Measurements from ENCODE around the gene DGCR2.
"Not testable (repeated sequence)": the region's sequence is repeated elsewhere in the genome, so short reads cannot be mapped to it uniquely, and the experiment has no call there.

DGCR2 gene

DNA sequence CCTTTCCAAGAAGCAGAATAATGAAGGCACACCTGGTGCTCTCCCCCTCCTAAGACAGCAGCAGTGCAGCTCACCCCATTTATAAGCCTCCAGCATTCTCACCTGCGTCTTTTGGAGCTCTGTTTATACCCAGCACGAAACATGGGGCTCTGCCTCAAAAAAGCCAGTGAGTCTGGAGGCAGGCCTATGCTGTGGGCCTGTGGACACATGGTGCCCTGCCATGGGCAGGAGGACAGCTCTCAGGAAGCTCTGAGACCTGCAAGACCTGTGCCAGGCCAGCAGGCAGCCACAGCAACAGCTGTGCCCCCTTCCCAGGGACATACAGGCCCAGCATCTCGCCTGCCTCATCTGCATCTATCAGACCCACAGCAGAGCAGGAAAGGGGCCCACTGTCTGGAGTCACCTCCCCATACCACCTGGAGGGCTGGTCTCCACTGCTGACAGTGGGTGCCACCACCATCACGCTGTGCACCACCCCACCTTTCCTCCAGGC is 64.2 kb downstream of the DGCR2 start:
- no peak for DNase-seq

GRCh38 chr22:19057539-19057938 is 64.7 kb downstream of the DGCR2 start:
- DNase-seq, result no peak

DNA sequence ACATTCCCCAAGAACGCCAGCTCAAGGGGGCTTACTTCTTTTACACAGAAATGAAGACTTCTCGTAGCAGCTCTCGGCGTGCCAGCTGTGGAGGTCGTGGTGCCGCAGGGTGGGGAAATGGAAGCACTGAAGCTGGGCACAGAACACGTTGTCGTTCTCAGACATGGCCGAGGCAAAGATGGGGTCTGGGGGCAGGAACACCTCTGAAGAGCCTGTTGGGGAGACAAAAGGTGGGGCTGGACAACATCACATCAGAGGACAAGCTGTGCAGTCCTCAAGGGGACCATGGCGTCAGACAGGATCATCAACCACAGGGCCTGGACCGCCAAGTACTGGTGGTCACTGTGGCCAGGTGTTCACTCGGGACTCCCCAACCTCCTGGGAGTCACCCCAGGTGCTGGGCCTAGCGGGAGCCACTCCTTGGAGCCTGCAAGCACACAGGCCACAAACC is 65.2 kb downstream of the DGCR2 start:
- no peak for DNase-seq

- no peak for DNase-seq
Measured at GRCh38 chr22:19055801-19056200, 66.4 kb downstream of the DGCR2 start.

GRCh38 chr22:19052941-19053541 is 69.2 kb downstream of the DGCR2 start:
- DNase-seq, result no peak

DNA sequence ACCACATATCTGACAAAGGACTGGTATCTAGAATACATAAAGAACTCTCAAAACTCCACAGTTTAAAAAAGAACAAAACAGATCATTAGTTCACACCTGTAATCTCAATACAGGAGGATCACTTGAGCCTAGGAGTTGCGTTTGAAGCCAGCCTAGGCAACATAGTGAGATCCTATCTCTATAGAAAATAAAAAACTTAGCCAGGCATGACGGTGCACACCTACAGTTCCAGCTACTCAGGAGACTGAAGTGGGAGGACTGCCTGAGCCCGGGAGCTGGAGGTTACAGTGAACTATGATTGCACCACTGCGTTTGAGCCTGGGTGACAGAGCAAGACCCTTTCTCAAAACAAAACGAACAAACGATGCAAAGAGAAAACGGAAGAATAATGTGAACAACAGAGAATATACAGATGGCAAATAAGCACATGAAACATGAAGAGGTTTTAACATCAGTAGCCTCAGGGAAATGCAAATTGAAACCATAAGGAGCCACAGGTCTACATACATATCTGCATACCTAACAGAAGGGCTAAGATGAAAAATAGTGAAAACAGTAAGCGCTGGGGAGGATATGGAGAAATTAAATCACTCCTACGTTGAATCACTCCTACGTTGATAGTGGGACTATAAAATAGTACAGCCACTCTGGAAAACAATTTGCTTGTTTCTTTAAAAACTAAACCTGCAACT is 70.7 kb downstream of the DGCR2 start:
- DNase-seq, result no peak

DNA sequence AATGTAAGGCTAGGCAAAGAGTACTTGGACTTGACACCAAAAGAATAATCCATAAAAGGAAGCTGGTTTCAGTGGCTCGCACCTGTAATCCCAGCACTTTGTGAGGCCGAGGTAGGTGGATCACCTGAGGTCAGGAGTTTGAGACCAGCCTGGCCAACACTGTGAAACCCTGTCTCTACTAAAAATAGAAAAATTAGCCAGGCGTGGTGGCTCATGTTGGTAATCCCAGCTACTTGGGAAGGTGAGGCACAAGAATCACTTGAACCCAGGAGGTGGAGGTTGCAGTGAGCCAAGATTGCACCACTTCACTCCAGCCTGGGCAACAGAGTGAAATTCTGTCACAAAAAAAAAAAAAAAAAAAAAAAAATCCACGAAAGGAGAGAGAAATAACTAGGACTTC is 71.4 kb downstream of the DGCR2 start:
- DNase-seq, result not testable (repeated sequence)

GRCh38 chr22:19050117-19050516 is 72.1 kb downstream of the DGCR2 start:
- no peak for DNase-seq

GRCh38 chr22:19048531-19048930 is 73.7 kb downstream of the DGCR2 start:
- DNase-seq, result no peak

DNA sequence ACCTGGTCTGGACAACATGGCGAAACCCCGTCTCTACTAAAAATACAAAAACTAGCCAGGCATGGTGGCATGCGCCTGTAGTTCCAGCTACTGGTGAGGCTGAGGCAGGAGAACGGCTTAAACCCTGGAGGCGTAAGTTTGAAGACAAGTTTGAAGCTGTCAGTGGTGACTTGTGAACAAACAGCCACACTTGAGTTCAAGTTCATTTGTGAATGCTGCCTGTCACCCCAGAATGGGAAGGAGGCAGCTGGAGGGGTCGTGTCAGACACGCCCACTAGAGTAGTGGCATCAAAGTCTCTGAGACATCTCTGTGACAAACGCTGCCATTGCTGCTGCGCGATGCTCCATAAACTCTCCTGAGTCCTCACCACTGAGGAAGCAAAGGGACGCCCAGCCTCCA is 74.2 kb downstream of the DGCR2 start:
- no peak for DNase-seq

- no peak for DNase-seq
Measured at GRCh38 chr22:19046719-19047609, 75.2 kb downstream of the DGCR2 start.

DNA sequence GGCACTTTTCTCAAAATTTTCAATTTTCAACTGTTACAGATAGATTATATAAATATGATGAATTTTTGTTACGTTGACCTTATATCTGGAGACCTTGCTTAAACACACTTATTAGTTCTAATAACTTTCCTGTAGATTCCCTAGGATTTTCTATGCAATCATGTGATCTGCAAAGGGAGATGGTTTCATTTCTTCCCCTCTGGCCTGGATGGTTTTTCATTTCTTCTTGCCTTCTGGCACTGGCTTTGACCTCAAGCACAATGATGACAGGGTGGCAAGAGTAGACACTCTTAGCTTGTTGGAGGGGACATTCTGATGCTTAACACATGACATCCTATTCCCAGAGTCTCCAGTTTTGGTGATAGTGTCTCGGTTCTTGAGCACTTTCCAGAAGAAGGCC is 75.9 kb downstream of the DGCR2 start:
- no peak for DNase-seq

DNA sequence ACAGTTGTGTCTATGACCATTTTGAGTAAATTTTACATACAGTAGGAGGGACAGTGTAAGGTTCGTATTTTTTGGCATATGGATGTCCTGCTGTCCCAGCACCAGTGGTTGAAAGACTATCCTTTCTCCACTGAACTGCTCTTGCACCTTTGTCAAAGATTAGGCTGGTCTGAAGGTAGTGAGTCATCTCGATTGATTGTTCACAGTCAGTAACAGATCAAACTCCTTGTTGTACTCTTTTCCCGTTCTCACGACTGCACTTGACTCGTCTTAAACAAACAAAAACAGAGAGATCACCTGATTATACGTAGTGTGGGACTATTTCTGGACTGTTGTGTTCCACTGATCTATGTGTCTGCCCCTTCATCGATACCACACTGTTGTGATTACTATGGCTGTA is 77.1 kb downstream of the DGCR2 start:
- DNase-seq, result no peak

DNA sequence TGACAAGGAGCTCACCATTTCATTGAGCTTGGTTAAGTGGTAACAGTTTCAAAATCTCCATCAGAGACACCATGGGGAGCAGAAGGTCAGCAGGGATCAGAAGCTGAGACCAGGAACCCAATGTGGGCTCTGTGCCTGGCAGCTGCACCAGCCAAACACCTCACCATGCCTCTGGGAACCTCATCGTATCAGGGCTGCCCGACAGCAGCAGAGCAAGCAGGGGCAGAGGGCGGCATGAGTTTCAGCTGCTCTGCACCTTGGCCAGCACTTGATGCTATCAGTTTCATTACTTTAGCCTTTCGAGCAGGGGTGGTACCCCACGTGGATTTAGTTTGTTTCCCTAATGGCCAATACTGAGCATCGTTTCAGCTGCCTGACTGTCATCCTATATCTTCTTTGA is 77.8 kb downstream of the DGCR2 start:
- no peak for DNase-seq

DNA sequence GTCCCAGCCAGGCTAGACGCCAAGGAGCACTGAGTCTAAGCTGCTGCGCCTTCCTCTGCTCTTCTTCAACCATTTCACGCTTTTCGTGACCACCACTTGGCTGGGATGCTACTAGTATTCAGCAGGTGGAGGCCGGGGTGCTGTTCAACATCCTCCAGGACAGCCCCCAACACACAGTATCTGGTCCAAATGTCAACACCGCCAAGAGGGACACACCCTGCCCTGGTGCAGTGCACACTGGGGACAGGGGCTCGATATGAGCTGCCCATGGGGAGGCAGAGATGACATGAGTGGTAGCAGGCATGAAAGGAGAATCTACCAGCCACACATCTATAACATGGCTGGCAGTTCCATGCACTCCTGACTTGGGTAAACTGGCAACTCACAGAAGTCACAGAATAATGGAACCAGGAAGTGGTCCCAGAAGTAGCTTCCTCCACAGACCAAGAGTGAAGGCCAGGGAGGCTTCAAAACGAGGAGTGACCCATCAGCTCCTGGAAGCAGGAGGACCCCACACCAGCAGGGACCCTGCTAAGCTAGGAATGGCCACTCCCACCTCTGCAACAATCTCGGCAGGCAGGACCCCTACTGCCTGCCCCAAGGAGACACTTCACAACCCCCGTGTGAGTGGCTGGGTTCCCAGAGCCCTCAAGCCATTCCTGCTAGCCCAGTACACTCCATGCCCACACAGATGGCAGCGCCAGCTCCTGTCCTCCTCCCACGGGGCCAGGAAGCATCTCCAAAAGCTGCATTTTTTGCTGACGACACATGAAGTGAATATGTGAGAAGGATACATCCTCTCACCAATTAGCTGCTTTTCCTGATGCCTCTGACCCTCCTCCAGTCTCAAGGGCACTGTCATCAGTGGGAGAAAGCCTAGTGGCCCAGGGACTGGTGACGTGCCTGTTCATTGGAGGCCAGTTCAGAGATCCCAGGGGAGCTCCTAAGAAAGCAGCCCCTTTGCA is 78.8 kb downstream of the DGCR2 start:
- DNase-seq, result no peak

GRCh38 chr22:19042285-19043120 is 79.7 kb downstream of the DGCR2 start:
- DNase-seq, result no peak

DNA sequence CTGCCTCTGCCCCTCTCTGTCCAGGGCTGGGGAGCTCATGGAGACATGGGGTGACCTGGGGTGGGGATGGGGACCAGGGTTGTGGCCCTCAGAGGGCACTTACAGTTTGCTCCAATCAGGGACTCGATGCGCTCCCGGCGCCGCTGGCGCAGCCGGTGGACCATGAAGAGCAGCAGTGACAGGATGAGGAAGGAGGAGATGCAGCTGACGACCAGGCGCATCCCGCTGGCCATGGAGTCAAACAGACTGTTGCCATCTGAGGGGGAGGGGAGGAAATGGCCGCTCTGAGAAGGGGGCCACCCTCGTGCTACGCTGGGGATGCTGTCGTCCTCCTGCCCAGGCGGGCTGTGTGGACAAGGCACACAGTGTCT is 80.5 kb downstream of the DGCR2 start:
- no peak for DNase-seq

GRCh38 chr22:19040888-19041703 is 81.1 kb downstream of the DGCR2 start:
- no peak for DNase-seq

- no peak for DNase-seq
Measured at GRCh38 chr22:19040391-19040861, 81.8 kb downstream of the DGCR2 start.

- DNase-seq, result no peak
Measured at GRCh38 chr22:19039796-19040280, 82.4 kb downstream of the DGCR2 start.

- no peak for DNase-seq
Measured at GRCh38 chr22:19039448-19039780, 82.8 kb downstream of the DGCR2 start.
